Measurements from ENCODE around the gene TRAF1.
A peak's percentile ranks its signal among the peaks of the same experiment; 100 is the strongest.

The TRAF1 gene

GRCh38 chr9:120931231-120932085, 4.9 kb upstream of the TRAF1 start:
- peaks cover 12% of the 10 kb centered on the region for H3K27me3 ChIP-seq (ENCODE audit: control insufficient read depth, insufficient read depth, low read length)
- H3K9me3 ChIP-seq (ENCODE audit: control insufficient read depth, insufficient read depth, low read depth, low read length), result no peaks in the 10 kb centered on the region
- H3K9ac ChIP-seq (ENCODE audit: low read length), result no peak overlapping the region
- no peak overlapping the region for H3K4me3 ChIP-seq (ENCODE audit: low read depth, low read length)
- peaks cover 13% of the 10 kb centered on the region for H3K4me1 ChIP-seq (ENCODE audit: control insufficient read depth, insufficient read depth, low read length)
- H3K27ac ChIP-seq (ENCODE audit: low read depth, low read length), result no peak overlapping the region
- no peaks in the 10 kb centered on the region for H3K36me3 ChIP-seq (ENCODE audit: control insufficient read depth, insufficient read depth, low read length)

GRCh38 chr9:120929229-120929791, 2.7 kb upstream of the TRAF1 start:
- Histone ChIP-seq H3K36me3 (ENCODE audit: control insufficient read depth, insufficient read depth, low read length) (no peaks in the 10 kb centered on the region), H3K4me3 (ENCODE audit: low read depth, low read length) (peak overlapping the region; percentile 64), H3K9me3 (ENCODE audit: control insufficient read depth, insufficient read depth, low read depth, low read length) (no peaks in the 10 kb centered on the region), H3K27me3 (ENCODE audit: control insufficient read depth, insufficient read depth, low read length) (peaks cover 12% of the 10 kb centered on the region), H3K4me1 (ENCODE audit: control insufficient read depth, insufficient read depth, low read length) (peaks cover 33% of the 10 kb centered on the region), H3K9ac (ENCODE audit: low read length) (peak overlapping the region; percentile 30), H3K27ac (ENCODE audit: low read depth, low read length) (no peak overlapping the region)

GRCh38 chr9:120928483-120929228, 2.1 kb upstream of the TRAF1 start:
- peak overlapping the region; percentile 68 for H3K9ac ChIP-seq (ENCODE audit: low read length)
- H3K27me3 ChIP-seq (ENCODE audit: control insufficient read depth, insufficient read depth, low read length), result peaks cover 12% of the 10 kb centered on the region
- H3K27ac ChIP-seq (ENCODE audit: low read depth, low read length), result peak overlapping the region; percentile 45; the same call in 1 of the 2 replicates
- peak overlapping the region; percentile 64 for H3K4me3 ChIP-seq (ENCODE audit: low read depth, low read length)
- peaks cover 33% of the 10 kb centered on the region for H3K4me1 ChIP-seq (ENCODE audit: control insufficient read depth, insufficient read depth, low read length)
- H3K36me3 ChIP-seq (ENCODE audit: control insufficient read depth, insufficient read depth, low read length), result no peaks in the 10 kb centered on the region
- no peaks in the 10 kb centered on the region for H3K9me3 ChIP-seq (ENCODE audit: control insufficient read depth, insufficient read depth, low read depth, low read length)

GRCh38 chr9:120928015-120928482, 1.5 kb upstream of the TRAF1 start:
- Histone ChIP-seq H3K4me1 (ENCODE audit: control insufficient read depth, insufficient read depth, low read length) (peaks cover 33% of the 10 kb centered on the region), H3K36me3 (ENCODE audit: control insufficient read depth, insufficient read depth, low read length) (no peaks in the 10 kb centered on the region), H3K27me3 (ENCODE audit: control insufficient read depth, insufficient read depth, low read length) (peaks cover 12% of the 10 kb centered on the region), H3K9ac (ENCODE audit: low read length) (peak overlapping the region; percentile 68), H3K9me3 (ENCODE audit: control insufficient read depth, insufficient read depth, low read depth, low read length) (no peaks in the 10 kb centered on the region), H3K4me3 (ENCODE audit: low read depth, low read length) (peak overlapping the region; percentile 64), H3K27ac (ENCODE audit: low read depth, low read length) (no peak overlapping the region)

GRCh38 chr9:120927269-120928014, 846 bp upstream of the TRAF1 start:
- Histone ChIP-seq H3K9ac (ENCODE audit: low read length) (no peak overlapping the region), H3K36me3 (ENCODE audit: control insufficient read depth, insufficient read depth, low read length) (no peaks in the 10 kb centered on the region), H3K9me3 (ENCODE audit: control insufficient read depth, insufficient read depth, low read depth, low read length) (no peaks in the 10 kb centered on the region), H3K4me1 (ENCODE audit: control insufficient read depth, insufficient read depth, low read length) (peaks cover 33% of the 10 kb centered on the region), H3K27ac (ENCODE audit: low read depth, low read length) (no peak overlapping the region), H3K4me3 (ENCODE audit: low read depth, low read length) (no peak overlapping the region), H3K27me3 (ENCODE audit: control insufficient read depth, insufficient read depth, low read length) (peaks cover 12% of the 10 kb centered on the region)

GRCh38 chr9:120925535-120926396, 830 bp downstream of the TRAF1 start:
- Histone ChIP-seq H3K4me1 (ENCODE audit: control insufficient read depth, insufficient read depth, low read length) (peaks cover 41% of the 10 kb centered on the region), H3K27ac (ENCODE audit: low read depth, low read length) (no peak overlapping the region), H3K4me3 (ENCODE audit: low read depth, low read length) (no peak overlapping the region), H3K9me3 (ENCODE audit: control insufficient read depth, insufficient read depth, low read depth, low read length) (no peaks in the 10 kb centered on the region), H3K27me3 (ENCODE audit: control insufficient read depth, insufficient read depth, low read length) (peaks cover 12% of the 10 kb centered on the region), H3K36me3 (ENCODE audit: control insufficient read depth, insufficient read depth, low read length) (no peaks in the 10 kb centered on the region), H3K9ac (ENCODE audit: low read length) (no peak overlapping the region)

- Histone ChIP-seq H3K27me3 (ENCODE audit: control insufficient read depth, insufficient read depth, low read length) (peaks cover 12% of the 10 kb centered on the region), H3K9ac (ENCODE audit: low read length) (no peak overlapping the region), H3K4me1 (ENCODE audit: control insufficient read depth, insufficient read depth, low read length) (peaks cover 47% of the 10 kb centered on the region), H3K27ac (ENCODE audit: low read depth, low read length) (no peak overlapping the region), H3K9me3 (ENCODE audit: control insufficient read depth, insufficient read depth, low read depth, low read length) (no peaks in the 10 kb centered on the region), H3K36me3 (ENCODE audit: control insufficient read depth, insufficient read depth, low read length) (no peaks in the 10 kb centered on the region), H3K4me3 (ENCODE audit: low read depth, low read length) (no peak overlapping the region)
These were observed 1.7 kb downstream of the TRAF1 start for GRCh38 chr9:120924698-120925534.

- H3K4me1 ChIP-seq (ENCODE audit: control insufficient read depth, insufficient read depth, low read length), result peaks cover 44% of the 10 kb centered on the region
- no peak overlapping the region for H3K27ac ChIP-seq (ENCODE audit: low read depth, low read length)
- no peak overlapping the region for H3K9ac ChIP-seq (ENCODE audit: low read length)
- no peak overlapping the region for H3K4me3 ChIP-seq (ENCODE audit: low read depth, low read length)
- H3K9me3 ChIP-seq (ENCODE audit: control insufficient read depth, insufficient read depth, low read depth, low read length), result no peaks in the 10 kb centered on the region
- H3K36me3 ChIP-seq (ENCODE audit: control insufficient read depth, insufficient read depth, low read length), result no peaks in the 10 kb centered on the region
- peaks cover 12% of the 10 kb centered on the region for H3K27me3 ChIP-seq (ENCODE audit: control insufficient read depth, insufficient read depth, low read length)
These were observed 2.8 kb downstream of the TRAF1 start for GRCh38 chr9:120923620-120924328.
